Measurements from ENCODE around the gene GRIN2A. TPM values are rescaled to one million over a fixed set of nuclear protein-coding genes. Genes with fewer than 3 reads are reported as not detected.

The GRIN2A gene
- polyA plus RNA-seq, 2 donors = 0.02 to 0.04 TPM

DNA sequence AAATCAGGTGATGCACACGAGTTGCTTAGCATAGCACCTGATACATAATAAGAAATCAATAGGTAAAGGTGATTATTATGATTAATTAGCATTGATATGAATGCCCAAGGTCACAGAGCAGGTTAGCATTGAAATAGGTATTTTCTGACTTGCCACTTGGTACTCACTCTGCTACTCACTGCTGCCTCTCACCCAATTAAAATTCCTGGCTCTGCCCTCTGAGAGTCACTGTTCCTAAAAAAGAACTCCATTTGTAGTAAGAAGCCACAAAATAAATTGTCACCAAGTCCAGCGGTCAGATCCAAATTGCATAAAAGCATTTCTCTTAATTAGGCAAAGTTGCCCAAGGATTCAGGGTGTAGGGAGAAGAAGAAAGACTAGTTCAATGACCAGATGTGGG is 8.9 kb upstream of the GRIN2A start:
- H3K4me3 ChIP-seq (ENCODE audit: low read depth in 1 of 2, low read length in 2 of 2) = no peak overlapping the region
- no peaks in the 10 kb centered on the region for H3K4me1 ChIP-seq (ENCODE audit: control insufficient read depth in 2 of 2, insufficient read depth in 2 of 2, low read length in 1 of 2)
- peaks cover 0 to 3% of the 10 kb centered on the region in 2 donors for H3K27me3 ChIP-seq (ENCODE audit: control insufficient read depth in 1 of 2, insufficient read depth in 2 of 2, low read length in 2 of 2)
- no peak overlapping the region for H3K27ac ChIP-seq (ENCODE audit: low read depth in 2 of 2, low read length in 1 of 2)
- no peaks in the 10 kb centered on the region for H3K36me3 ChIP-seq (ENCODE audit: control insufficient read depth in 2 of 2, insufficient read depth in 2 of 2, low read length in 1 of 2)
- 76 to 82% methylated on average over 2 of the region's 2 CpGs for WGBS, 2 donors
- no peaks in the 10 kb centered on the region for H3K9me3 ChIP-seq (ENCODE audit: control insufficient read depth in 2 of 2, insufficient read depth in 1 of 2, low read depth in 1 of 2, low read length in 1 of 2)

DNA sequence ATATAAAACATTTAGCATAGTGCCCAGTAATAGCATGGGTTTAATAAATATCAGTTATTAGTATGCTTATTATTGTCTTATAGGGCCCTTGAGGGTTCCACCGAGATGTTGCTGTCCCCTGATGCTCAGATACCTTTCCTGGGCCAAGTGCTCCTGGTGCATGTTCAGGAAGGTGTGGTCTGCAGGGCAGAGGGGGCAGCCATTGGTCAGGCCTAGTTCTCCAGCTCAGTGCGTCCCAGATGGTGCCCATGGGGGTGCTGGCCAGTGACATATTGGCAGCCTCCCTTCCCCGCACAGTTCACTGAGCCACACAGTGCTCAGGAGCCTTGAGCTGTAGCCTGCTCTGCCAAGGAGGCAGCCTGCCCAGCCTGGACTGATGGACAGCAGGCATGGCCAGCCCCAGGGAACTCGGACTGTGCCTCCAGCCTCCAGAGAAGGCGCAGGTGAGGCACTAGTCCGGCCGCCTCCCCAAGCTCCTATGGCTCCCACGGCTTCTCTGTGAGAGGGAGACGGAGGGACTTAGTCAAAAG is 7.7 kb upstream of the GRIN2A start:
- H3K27ac ChIP-seq (ENCODE audit: low read depth in 2 of 2, low read length in 1 of 2) = no peak overlapping the region
- H3K4me1 ChIP-seq (ENCODE audit: control insufficient read depth in 2 of 2, insufficient read depth in 2 of 2, low read length in 1 of 2) = no peaks in the 10 kb centered on the region
- 76 to 80% methylated on average over 9 of the region's 9 CpGs for WGBS, 2 donors
- peaks cover 0 to 3% of the 10 kb centered on the region in 2 donors for H3K27me3 ChIP-seq (ENCODE audit: control insufficient read depth in 1 of 2, insufficient read depth in 2 of 2, low read length in 2 of 2)
- H3K9me3 ChIP-seq (ENCODE audit: control insufficient read depth in 2 of 2, insufficient read depth in 1 of 2, low read depth in 1 of 2, low read length in 1 of 2) = no peaks in the 10 kb centered on the region
- H3K36me3 ChIP-seq (ENCODE audit: control insufficient read depth in 2 of 2, insufficient read depth in 2 of 2, low read length in 1 of 2) = no peaks in the 10 kb centered on the region
- H3K4me3 ChIP-seq (ENCODE audit: low read depth in 1 of 2, low read length in 2 of 2) = no peak overlapping the region

DNA sequence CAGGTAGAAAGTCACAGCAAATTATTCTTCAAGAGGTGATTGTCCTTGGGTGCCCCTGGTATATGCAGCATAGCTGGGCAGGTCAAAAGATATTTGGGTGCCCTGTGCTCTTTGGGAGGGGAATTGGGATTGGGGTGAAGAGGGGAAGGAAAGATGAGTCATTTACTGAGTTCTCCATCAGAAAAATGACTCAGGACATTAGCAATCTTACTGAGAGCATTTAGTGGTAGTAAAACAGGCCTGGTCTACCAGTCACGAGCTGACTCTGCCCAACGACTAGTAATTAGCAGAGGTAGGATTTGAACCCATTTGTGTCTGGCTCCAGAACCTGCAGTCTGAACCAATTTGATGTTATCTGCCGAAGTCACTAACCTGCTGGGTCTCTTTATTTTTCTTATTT is 6.0 kb upstream of the GRIN2A start:
- Histone ChIP-seq H3K4me3 (ENCODE audit: low read depth in 1 of 2, low read length in 2 of 2) (no peak overlapping the region), H3K27ac (ENCODE audit: low read depth in 2 of 2, low read length in 1 of 2) (no peak overlapping the region), H3K9me3 (ENCODE audit: control insufficient read depth in 2 of 2, insufficient read depth in 1 of 2, low read depth in 1 of 2, low read length in 1 of 2) (no peaks in the 10 kb centered on the region), H3K27me3 (ENCODE audit: control insufficient read depth in 1 of 2, insufficient read depth in 2 of 2, low read length in 2 of 2) (no peaks in the 10 kb centered on the region), H3K36me3 (ENCODE audit: control insufficient read depth in 2 of 2, insufficient read depth in 2 of 2, low read length in 1 of 2) (no peaks in the 10 kb centered on the region), H3K4me1 (ENCODE audit: control insufficient read depth in 2 of 2, insufficient read depth in 2 of 2, low read length in 1 of 2) (no peaks in the 10 kb centered on the region)
- WGBS, 2 donors = 28 to 32% methylated on average over 3 of the region's 3 CpGs

DNA sequence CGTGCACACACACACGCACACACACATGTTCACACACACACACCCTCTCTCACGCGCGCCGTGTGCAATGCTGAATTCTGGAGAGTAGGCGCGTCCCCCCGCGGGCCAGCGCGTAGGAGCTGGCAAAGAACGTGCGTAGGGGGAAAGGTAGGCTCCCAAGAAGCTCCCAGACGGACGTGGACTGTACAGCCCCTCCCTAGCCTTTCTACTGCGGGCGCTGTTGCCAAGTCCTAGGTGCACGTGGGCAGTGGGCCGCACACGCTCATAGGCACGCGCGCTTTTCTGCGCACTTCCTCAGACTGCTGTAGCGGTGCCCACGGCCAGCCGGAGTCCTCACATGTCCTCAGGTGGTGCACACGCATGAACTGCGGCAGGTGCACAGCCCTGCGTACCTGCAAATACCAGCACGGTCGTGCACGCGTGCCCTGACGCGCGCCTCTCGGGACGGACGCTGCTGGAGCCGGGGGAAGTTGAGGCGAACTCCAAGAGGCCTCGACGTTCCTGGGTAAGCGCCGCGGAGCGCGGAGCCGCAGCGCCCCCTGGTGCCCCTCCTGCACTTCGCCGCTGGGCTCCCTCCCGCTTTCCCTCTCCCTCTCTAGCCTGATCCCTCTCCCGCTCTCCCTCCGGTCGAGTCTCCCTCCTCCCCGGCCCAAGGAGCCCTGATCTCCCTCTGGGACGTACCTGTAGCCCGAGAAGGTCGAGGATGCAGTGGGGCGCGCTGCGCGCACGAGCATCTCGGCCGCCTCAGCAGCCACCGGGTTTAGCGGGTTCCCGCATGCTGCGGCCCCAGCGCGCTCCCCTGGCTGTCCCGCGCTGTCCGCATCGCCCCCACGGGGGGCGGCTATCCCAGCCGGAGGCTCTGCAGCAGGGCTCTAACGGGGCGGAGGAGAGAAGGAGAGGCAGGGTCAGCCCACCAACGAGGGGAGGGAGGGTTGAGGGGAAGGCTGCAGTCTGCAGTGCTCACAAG is 749 bp downstream of the GRIN2A start:
- H3K4me3 ChIP-seq (ENCODE audit: low read depth in 1 of 2, low read length in 2 of 2) = peak overlapping the region; percentile 4 to 27

DNA sequence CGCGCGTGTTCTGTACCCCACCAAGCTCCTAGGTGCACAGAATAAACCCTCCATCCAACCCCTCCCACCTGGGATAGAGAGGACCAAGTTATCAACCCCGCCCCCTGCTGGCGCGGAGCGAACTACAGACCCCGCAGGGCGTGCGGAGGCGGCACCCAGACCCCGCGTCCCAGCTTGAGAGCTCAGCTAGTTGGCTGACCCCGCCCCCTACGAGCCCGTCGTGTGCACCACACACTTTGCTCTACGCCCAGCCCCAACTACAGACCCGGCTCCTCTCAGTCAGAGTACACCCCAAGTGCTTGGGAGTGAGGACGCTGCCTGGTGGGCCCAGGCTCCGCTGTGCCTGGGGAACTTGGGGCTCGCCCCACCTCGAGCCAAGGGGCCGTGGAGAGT is 1.5 kb downstream of the GRIN2A start:
- 4 to 5% methylated on average over 23 to 24 of the region's 24 CpGs for WGBS, 2 donors
- H3K4me3 ChIP-seq (ENCODE audit: low read depth in 1 of 2, low read length in 2 of 2) = peak overlapping the region; percentile 4 to 26
- H3K27me3 ChIP-seq (ENCODE audit: control insufficient read depth in 1 of 2, insufficient read depth in 2 of 2, low read length in 2 of 2) = peaks cover 0 to 3% of the 10 kb centered on the region in 2 donors
- peaks cover 0 to 8% of the 10 kb centered on the region in 2 donors for H3K4me1 ChIP-seq (ENCODE audit: control insufficient read depth in 2 of 2, insufficient read depth in 2 of 2, low read length in 1 of 2)
- H3K36me3 ChIP-seq (ENCODE audit: control insufficient read depth in 2 of 2, insufficient read depth in 2 of 2, low read length in 1 of 2) = no peaks in the 10 kb centered on the region
- peak overlapping the region in 1 of 2 donors; percentile 8 for H3K27ac ChIP-seq (ENCODE audit: low read depth in 2 of 2, low read length in 1 of 2)
- no peaks in the 10 kb centered on the region for H3K9me3 ChIP-seq (ENCODE audit: control insufficient read depth in 2 of 2, insufficient read depth in 1 of 2, low read depth in 1 of 2, low read length in 1 of 2)

More for the DNA sequence above, 749 bp downstream of the GRIN2A start:
- Histone ChIP-seq H3K9me3 (ENCODE audit: control insufficient read depth in 2 of 2, insufficient read depth in 1 of 2, low read depth in 1 of 2, low read length in 1 of 2) (no peaks in the 10 kb centered on the region), H3K27me3 (ENCODE audit: control insufficient read depth in 1 of 2, insufficient read depth in 2 of 2, low read length in 2 of 2) (peaks cover 0 to 3% of the 10 kb centered on the region in 2 donors), H3K36me3 (ENCODE audit: control insufficient read depth in 2 of 2, insufficient read depth in 2 of 2, low read length in 1 of 2) (no peaks in the 10 kb centered on the region), H3K4me1 (ENCODE audit: control insufficient read depth in 2 of 2, insufficient read depth in 2 of 2, low read length in 1 of 2) (peaks cover 0 to 8% of the 10 kb centered on the region in 2 donors), H3K27ac (ENCODE audit: low read depth in 2 of 2, low read length in 1 of 2) (no peak overlapping the region)
- whole genome bisulfite sequencing, 2 donors = 3 to 4% methylated on average over 73 to 85 of the region's 85 CpGs

DNA sequence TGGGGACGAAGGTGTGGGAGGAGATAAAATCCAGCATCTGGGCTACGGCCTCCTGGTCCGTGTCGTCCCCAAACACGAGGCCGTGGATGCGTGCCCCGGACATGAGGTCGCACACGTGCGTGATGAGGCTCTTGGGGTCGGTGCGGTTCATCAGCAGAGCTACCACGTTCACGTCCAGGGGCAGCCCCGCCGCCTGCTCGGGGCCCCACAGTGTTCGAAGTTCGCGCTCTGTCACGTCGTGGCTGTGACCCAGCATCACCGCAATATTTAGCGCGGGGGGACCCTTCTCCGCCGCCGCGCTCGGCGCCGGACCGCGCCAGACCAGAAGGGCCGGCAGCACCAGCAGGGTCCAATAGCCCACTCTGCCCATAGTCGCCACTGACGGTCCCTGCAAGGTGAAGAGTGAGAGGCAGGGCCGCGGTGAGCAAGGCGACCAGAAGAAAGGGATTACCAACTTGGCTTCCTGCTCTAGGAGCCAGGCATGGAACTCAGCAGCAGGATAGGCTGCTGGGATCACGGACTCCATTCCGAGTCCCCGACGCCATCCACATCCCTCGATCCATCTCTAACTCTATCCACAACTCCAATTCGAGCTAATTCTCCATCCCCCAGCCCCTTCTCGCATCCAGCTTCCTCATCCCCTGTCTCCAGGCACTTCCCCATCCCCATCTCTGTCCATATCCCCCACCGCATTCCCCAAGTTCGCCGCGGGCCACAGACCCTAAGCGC is 2.0 kb downstream of the GRIN2A start:
- Histone ChIP-seq H3K36me3 (ENCODE audit: control insufficient read depth in 2 of 2, insufficient read depth in 2 of 2, low read length in 1 of 2) (no peaks in the 10 kb centered on the region), H3K27me3 (ENCODE audit: control insufficient read depth in 1 of 2, insufficient read depth in 2 of 2, low read length in 2 of 2) (peaks cover 0 to 3% of the 10 kb centered on the region in 2 donors), H3K4me3 (ENCODE audit: low read depth in 1 of 2, low read length in 2 of 2) (no peak overlapping the region), H3K27ac (ENCODE audit: low read depth in 2 of 2, low read length in 1 of 2) (no peak overlapping the region), H3K4me1 (ENCODE audit: control insufficient read depth in 2 of 2, insufficient read depth in 2 of 2, low read length in 1 of 2) (peaks cover 0 to 8% of the 10 kb centered on the region in 2 donors), H3K9me3 (ENCODE audit: control insufficient read depth in 2 of 2, insufficient read depth in 1 of 2, low read depth in 1 of 2, low read length in 1 of 2) (no peaks in the 10 kb centered on the region)
- WGBS, 2 donors = 53 to 57% methylated on average over 53 of the region's 53 CpGs

DNA sequence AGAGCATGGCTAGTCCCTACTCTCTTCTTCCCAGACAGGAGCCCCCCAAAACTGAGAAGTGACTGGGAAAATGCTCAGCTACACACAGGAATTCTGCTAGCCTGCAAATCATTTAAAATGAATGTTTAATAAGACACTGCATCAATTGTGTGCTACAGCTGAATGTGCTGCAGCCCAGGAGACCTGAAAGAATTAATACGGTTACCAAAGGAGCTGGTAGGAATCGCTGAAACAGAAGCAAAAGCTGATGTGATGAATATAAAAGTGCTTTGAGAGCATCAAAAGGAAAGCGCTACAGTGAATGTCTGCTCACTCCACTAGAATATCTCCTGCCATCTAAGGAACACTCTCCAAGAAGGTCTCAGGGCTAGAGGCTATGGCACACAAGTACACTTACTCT is 3.7 kb downstream of the GRIN2A start:
- H3K4me3 ChIP-seq (ENCODE audit: low read depth in 1 of 2, low read length in 2 of 2) = no peak overlapping the region
- 83% methylated on average over 3 of the region's 3 CpGs for WGBS, 2 donors
- H3K36me3 ChIP-seq (ENCODE audit: control insufficient read depth in 2 of 2, insufficient read depth in 2 of 2, low read length in 1 of 2) = no peaks in the 10 kb centered on the region
- no peak overlapping the region for H3K27ac ChIP-seq (ENCODE audit: low read depth in 2 of 2, low read length in 1 of 2)
- peaks cover 0 to 8% of the 10 kb centered on the region in 2 donors for H3K4me1 ChIP-seq (ENCODE audit: control insufficient read depth in 2 of 2, insufficient read depth in 2 of 2, low read length in 1 of 2)
- H3K9me3 ChIP-seq (ENCODE audit: control insufficient read depth in 2 of 2, insufficient read depth in 1 of 2, low read depth in 1 of 2, low read length in 1 of 2) = no peaks in the 10 kb centered on the region
- H3K27me3 ChIP-seq (ENCODE audit: control insufficient read depth in 1 of 2, insufficient read depth in 2 of 2, low read length in 2 of 2) = peaks cover 0 to 3% of the 10 kb centered on the region in 2 donors

DNA sequence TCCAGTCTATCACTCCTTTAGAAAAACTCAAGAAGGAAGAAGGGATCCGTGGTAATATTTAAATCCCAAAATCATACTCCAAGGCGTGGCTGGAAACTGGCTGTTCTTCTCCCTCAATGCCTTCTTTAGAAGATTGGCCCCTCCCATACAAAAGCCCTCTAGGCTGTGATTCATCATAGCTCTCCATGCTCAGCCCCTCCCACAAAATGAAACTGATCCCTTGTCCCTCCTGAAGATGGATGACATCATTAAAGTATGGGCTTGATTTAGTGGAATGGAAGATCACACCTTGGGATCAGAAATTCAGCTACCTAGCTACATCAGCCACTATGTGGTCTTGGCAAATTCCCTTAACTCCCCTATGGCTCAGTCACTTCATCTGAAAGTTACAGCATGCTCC is 4.1 kb downstream of the GRIN2A start:
- H3K27me3 ChIP-seq (ENCODE audit: control insufficient read depth in 1 of 2, insufficient read depth in 2 of 2, low read length in 2 of 2) = peaks cover 0 to 3% of the 10 kb centered on the region in 2 donors
- H3K27ac ChIP-seq (ENCODE audit: low read depth in 2 of 2, low read length in 1 of 2) = no peak overlapping the region
- H3K4me3 ChIP-seq (ENCODE audit: low read depth in 1 of 2, low read length in 2 of 2) = no peak overlapping the region
- H3K9me3 ChIP-seq (ENCODE audit: control insufficient read depth in 2 of 2, insufficient read depth in 1 of 2, low read depth in 1 of 2, low read length in 1 of 2) = no peaks in the 10 kb centered on the region
- 50 to 53% methylated on average over 2 of the region's 2 CpGs for WGBS, 2 donors
- H3K36me3 ChIP-seq (ENCODE audit: control insufficient read depth in 2 of 2, insufficient read depth in 2 of 2, low read length in 1 of 2) = no peaks in the 10 kb centered on the region
- peaks cover 0 to 8% of the 10 kb centered on the region in 2 donors for H3K4me1 ChIP-seq (ENCODE audit: control insufficient read depth in 2 of 2, insufficient read depth in 2 of 2, low read length in 1 of 2)

DNA sequence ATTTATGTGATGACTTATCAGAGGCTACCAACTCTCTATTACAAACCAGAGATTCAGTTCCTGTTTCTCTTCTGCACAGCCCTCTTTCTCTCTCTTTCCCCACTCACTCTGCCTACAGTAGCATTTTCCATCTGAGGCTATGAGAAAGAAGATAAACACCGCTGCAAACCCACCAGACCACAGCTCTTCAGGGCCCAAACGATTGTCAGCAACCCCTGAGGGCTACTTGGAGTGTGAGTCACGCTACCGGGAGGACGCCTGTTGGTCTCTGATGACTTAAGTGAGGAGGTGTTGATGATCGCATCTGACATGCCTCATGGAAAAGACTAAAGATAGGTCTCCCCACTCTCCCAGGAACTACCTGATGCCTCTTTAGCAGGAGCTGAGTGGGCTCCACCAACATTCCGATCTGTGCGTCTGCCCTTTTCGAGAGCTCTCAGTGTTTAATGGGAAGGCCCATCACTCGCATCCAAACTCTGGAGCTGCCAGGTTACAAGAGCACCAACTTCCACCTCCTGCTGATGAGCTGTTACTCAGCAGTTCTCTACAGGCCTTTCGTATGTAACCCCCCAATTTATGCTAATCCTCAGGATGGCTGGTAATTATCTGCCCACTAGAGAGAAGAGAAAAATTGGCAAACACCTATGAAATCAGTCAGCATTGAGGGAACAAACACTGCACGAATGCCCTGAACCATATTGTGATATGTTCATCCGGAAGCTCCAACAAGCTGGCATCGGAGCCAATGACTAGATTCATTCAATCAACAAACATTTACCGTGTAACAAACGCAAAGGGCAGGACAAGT is 9.2 kb downstream of the GRIN2A start:
- WGBS, 2 donors = 80 to 84% methylated on average over 16 of the region's 16 CpGs
- Histone ChIP-seq H3K36me3 (ENCODE audit: control insufficient read depth in 2 of 2, insufficient read depth in 2 of 2, low read length in 1 of 2) (no peaks in the 10 kb centered on the region), H3K4me1 (ENCODE audit: control insufficient read depth in 2 of 2, insufficient read depth in 2 of 2, low read length in 1 of 2) (no peaks in the 10 kb centered on the region), H3K4me3 (ENCODE audit: low read depth in 1 of 2, low read length in 2 of 2) (no peak overlapping the region), H3K27me3 (ENCODE audit: control insufficient read depth in 1 of 2, insufficient read depth in 2 of 2, low read length in 2 of 2) (no peaks in the 10 kb centered on the region), H3K27ac (ENCODE audit: low read depth in 2 of 2, low read length in 1 of 2) (no peak overlapping the region), H3K9me3 (ENCODE audit: control insufficient read depth in 2 of 2, insufficient read depth in 1 of 2, low read depth in 1 of 2, low read length in 1 of 2) (no peaks in the 10 kb centered on the region)

Data from esophagus (tissue), 2 donors.